Occipital lobe (tissue), 2 donors: ENCODE data around the gene FOXL1. TPM values are rescaled to one million over a fixed set of nuclear protein-coding genes. Genes with fewer than 3 reads are reported as not detected.

Experiments
- DNase-seq: peaks from one replicate; lab custom pipeline; 2025; lab: John Stamatoyannopoulos, UW
- total RNA-seq: library from RNA; depleted of rRNA; stranded (reverse); fragments of >200 nt; gene quantifications from one replicate; pipeline ENCODE4 v1.2.3, GENCODE V29; 2014

FOXL1 gene
- total RNA-seq, 1 donor from 2014 or later, result 0.47 TPM

DNA sequence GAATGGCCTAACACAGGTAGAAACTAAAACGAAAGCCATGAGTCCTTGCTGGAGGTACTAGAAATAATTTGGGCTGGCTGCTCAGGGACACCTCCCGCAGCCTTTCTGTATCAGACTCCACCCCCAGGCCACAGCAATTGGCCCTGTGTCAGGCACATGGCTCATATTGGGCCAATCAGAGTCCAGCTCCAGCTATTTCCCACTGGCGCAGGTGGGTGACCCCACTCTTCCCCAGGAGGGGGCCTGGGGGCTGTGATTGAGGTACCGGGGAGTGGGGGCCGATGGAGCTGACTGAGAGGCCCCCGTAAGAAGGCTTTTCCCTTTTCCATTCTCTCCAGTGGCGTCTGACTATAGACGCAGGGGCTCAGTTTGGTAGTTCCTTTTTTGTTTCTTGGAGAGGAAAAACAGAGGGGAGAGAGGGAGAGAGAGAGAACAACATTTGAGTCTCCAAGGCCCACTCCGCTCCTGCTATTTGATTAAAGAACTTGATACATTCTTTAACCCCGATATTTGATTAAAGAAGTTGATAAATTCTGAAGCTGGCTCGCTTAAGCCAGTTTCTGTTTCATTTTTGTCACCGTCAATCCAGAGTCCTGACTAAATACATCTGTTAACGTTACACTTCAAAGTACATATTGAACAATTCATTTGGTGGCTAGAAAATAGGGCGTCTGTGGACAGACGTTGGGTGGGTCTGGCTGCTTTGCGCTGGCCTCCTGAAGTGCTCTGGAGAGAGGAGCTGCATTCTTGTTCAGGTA is 26.3 kb downstream of the FOXL1 start:
- no peak for DNase-seq

DNA sequence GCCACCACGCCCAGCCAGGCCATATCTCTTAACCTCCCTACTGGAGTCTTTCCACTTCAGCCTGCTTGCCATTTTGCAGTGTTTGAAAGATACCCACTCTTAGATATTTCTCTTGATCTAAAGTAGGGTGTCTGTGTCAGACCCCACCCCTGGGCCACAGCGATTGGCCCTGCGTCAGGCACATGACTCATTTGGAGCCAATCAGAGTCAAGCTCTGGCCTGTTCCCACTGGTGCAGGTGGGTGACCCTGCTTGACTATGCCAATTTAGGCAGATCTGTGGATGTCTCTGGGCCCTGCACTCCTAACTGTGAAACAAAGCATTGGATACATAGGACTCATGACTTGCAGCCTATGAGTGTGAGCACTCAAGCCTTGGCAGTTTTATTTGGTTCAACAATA is 27.6 kb downstream of the FOXL1 start:
- DNase-seq, result no peak

DNA sequence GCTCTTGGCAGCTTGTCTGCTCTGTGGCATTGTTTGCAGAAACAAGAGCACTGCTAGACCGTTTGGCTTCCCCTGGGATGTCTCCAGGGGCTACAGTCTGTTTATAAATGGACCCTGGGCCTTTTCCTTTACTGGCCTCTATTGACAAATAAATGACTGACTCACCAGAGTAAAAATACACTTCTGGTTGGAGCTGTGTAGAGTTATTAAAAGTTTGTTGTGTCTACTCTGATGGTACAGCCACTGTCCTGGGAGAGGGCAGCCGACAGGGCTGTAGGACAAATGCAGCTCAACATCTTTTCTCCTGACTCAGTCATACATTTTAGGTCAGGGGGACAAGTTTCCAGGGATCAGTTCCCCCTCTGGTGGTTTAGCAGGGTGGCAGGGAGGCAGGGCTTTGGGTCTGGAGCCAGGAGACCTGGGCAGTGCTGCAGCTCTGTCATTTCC is 30.0 kb downstream of the FOXL1 start:
- DNase-seq, result no peak

DNA sequence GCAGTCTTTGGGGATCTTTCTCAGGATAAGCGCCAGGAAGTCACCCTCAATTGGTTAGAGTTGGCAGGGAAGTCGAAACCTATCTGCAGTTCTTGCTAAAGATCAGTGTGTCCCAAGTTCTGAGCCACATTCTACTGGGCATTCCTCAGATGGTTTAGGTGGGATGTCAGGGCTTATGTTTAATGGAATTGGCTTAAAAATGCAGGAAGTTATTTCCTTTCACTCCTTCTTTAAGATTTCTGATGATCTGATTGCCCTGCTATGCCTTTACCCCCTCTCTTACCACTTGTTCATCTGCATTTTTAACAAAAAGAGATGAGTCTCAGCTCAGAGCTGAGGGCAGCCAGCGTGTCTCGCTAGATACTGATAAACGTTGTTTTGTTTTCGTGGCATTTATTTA is 30.8 kb downstream of the FOXL1 start:
- no peak for DNase-seq

DNA sequence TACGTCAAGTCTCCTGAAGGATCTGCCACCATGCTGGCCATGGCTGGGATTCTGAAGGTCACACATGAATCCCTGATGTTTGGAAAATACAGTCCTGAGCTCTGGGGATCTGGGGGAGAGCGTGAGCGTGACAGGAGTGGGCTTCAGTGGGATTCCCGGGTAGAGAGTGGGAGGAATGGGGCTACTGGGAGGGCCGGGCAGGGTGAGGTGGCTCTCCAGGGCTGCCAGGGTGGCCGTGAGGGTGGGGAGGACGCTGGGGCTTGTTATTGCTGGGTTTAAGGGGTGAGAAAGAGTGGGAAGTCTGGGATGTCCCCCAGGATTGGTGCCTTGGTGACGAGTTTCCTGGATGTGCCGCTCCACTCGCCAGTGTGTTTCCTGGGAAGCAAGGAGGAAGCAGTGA is 31.3 kb downstream of the FOXL1 start:
- no peak for DNase-seq

DNA sequence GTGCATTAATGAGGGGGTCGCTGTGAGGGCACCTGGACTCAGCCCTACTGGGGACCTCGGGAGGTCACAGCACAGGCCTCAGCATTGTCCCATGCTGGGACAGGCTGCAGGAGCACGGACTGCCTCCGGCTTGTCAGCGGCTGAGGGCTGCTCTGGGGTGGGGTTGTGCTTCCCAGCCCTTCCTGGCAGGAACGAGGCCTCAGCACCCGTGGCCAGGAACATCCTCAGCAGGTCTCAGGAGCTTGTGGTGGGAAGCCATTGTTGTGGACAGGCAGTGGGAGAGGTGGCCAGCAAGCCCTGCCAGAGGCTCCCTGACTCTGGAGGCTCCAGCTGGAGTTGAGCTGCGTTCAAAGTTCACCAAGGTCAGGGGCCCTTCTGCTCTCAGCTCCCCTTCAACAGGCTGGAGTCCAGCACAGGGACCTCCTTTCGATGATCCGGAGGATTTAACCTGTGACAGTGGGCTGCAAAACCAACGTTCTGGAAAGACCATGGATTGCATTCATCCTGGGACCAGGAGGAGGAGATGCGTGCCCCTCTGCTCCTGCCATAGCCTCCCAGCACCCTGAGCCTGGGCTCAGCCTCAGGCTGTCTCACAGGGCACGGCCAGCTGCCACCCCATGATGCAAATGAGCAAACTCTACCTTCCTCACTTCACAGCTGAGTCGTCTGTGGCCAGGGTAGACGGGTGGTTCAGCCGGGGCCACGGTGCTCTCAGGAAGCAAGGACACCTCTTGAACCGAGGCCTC is 32.6 kb downstream of the FOXL1 start:
- no peak for DNase-seq

DNA sequence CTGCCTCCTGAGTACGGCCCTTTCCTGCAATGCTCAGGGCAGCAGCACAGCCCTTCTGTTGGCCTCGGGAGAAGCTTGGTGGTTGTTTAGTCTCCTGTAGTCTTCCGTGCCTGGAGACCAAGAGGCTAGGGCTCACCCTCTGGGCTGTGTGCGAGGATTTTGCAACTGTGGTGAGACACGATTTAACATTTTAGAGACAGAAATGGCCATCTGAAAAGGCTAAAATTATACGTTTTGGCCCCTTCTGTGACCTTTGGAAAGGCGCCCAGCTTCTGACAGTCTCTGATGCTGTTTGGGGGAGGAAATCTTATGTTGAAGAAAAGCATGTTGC is 33.1 kb downstream of the FOXL1 start:
- no peak for DNase-seq

DNA sequence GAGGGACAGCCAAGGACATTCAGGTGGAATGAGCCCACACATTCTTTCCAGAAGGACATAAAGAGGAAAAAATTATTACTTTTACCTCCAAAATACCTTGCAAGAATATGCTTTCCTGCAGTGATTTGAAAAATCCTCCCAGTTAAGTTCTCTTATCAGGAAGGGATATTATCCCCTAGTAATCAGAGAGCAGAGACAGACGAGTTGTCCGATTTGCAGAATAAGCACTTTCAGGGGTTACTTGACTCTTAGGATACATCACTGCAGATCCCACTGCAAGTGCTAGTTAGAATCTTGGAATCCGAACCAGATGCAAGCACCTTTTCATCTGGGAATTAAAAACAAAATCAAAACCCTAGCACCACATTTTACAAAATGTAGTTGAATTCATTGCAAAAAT is 33.6 kb downstream of the FOXL1 start:
- no peak for DNase-seq

DNA sequence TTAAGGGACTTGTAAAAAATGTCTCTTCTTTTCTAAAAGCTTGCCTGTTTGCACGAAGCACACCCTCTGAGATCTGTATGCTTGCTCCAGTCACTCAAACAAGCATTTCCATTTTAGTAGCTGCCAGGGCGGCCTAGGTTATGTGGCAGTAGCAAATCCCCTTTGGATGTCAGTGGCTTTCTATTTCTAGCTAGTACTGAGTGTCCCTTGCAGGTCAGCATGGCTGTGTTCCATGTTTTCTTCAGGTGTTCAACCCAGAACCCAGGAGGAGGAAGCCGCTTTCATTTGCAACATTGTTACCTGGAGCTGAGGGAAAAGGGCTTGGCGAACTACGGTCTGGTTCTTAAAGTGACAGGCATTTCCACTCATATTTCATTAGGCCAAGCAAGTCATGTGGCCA is 36.4 kb downstream of the FOXL1 start:
- no peak for DNase-seq

DNA sequence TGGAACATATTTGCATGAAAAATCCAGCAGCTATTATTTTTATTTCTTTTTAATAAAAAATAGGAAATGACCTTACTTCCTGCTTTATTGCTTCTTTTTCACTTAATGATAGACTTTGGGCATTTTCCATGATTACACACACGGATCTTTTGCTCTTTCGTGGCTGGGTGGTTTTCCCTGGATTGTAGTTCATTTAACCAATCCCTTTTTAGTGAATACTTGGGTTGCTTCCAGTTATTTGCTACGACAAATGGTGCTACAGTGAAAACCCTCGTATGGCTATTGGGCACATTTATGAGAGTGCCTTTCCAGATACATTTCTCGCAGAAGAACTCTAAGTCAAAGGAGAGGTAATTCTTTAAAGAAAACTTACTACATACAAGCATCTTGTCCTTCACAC is 38.6 kb downstream of the FOXL1 start:
- DNase-seq, result no peak

DNA sequence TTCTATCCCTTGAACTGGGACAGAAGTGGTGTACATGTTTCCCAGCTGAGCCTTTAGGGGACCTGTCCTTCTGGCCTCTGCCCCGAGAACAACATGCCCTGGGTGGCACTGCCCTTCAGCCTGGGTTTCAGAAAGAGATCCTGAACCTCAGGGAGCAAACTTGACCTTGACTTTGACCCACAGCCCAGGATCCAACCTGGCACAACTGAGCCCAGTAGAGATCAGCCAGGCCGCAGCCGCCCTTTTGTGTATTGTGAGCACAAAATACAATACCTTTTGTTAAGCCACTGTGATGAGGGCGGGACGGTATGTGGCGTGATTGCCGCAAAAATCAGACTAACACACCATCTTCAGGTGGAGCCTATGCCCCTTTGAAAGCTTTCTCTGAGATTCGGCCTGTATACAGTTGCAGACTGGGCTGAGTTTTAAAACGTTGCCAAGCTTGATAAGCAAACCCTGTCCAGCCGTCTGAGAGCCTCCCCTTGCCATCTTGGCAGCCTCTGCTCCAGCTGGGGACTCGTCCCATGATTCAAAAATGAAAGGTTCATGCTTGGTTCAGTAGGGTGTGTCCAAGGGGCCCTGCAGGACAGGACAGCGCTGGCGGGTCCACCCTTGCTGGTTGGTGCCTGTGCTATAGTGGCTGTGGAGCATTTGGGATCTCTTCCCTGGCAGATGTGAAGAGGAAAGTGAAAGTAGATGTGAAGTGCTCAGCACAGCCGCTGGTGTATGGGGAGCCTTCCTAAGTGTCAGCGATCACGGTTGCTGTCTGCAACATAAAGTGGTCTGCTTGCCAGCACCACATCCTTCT is 40.3 kb downstream of the FOXL1 start:
- DNase-seq, result no peak

DNA sequence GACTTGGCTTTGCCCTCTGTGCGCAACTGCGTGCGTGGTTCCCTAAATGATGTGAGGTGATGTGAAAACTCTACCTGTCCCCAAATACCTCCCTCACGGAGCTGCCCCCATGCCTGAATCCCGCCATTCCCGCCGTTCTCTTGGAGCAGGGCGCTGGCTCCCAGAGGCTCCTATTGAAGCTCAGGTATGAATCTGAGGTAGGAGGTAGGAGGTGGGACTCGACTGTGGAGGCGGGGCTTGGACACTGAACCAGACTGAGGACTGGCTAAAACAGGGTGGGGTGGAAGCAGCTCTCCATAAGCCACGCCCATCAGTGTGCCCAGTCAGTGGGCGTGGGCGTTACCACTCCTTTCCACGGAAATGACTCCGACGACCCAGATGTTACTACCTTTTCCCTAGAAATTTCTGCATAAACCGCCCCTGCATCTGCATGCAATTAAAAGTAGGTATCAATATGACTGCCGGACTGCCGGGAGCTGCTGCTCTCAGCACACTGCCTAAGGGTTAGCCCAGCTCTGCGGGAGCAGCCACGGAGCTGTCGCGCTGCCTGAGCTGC is 41.0 kb downstream of the FOXL1 start:
- no peak for DNase-seq

DNA sequence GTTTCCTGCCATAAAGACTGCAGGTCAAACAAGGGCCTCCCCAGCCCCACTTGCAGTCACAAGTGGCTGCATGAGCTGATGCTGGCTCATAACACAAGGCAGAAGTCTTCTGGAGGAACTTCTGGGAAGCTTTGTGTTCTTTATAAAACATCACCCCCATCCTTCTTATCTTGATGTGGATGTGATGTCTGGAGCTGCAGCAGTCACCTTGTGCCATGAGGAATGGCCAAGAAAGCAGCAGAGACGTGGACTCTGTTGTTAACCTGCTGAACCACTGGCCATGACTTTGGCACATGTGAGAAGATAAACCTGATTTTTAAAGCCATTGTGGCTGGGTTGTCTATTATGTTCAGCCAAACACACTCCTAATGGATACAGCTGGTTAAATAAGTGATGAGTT is 41.8 kb downstream of the FOXL1 start:
- no peak for DNase-seq

DNA sequence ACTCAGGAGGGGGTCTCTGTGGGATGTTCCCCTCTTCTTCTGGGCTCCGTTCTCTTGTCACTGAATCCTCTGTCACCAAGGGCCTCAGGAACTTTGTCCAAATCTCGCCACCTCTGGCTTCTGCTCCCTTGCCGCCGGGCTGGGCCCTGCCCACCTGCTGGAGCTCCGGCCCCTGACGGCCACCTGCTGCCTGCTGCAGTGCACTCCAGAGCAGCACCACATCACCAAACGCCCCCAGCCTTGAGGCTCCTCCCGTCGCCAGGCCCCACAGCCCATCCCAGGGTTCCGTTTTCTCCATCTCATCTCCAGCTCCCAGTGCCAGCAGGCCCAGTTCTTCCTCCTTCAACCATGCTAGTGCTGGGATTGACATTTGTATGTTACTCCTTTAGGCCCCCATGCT is 43.6 kb downstream of the FOXL1 start:
- DNase-seq, result no peak

DNA sequence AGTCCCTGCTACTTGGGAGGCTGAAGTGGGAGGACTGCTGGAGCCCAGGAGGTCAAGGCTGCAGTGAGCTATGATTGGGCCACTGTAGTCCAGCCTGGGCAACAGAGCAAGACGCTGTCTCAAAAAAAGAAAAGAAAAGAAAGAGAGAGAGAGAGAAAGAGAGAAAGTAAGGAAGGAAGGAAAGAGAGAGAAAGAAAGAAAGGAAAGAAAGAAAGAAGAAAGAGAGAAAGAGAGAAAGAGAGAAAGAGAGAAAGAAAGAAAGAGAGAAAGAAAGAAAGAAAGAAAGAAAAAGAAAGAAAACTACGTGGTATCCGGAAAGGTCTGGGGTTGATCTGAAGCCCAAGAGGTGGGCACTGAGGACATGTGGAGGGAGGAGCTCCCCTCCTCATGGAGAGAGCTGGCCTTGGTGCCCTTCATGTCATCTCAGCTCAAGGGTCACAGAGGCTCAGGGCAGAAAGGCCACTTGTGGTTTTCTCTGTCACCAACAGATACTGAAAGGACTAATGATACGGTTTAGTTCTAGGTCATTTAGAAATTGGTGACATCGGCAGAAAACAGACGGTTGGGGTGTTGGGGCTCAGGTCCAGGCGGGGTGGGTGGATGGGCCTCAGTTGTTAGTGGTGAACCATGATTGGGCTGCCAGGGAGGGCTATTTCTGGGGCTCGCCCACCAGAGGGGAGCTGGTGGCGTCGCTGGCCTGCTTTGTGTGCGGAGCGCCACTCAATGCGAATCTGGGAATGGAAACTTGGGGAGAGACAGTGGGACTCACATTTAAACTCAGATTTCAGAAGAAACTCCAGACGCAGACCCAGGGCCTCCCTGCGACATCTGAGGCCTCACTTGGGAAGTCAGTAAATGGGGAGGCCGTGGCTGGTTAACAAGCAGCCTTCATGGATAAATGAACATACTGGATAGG is 44.6 kb downstream of the FOXL1 start:
- DNase-seq, result no peak

DNA sequence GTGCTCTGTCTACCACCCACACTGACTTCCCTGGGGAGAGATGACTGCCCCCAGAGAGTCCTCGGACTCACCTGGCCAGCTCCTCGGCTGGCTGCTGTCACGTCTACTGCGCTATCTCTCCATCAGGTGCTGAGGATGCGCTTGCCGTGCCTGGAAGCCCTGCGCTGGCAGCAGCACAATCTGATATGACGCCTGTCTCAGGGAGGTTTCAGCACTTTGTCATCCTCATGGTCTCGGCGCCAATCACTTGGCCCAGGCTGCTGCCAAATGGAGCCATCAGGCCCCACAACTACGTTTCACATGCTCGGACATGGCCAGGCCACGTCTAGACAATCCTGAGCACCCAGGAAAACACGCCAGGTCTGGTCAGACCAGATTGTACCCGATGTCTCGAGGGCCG is 46.7 kb downstream of the FOXL1 start:
- DNase-seq, result no peak

DNA sequence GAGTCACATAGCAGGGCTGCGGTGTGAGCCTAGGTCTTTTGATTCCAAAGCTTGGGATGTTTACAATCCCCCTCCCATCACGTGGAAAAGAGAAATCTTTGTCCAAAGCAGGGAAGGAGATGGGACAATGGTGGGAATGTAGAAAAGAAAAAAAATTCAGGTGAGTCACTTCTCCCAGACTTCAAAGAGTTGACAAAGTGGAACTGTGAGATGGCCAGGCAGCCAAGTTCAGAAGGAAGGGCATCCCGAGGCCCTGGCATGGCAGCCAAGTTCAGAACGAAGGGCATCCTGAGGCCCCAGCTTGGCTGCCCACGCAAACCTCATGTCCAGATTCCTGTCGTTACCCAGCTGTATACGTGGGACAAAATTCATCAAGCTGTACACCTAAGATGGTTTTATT is 47.5 kb downstream of the FOXL1 start:
- DNase-seq, result no peak

DNA sequence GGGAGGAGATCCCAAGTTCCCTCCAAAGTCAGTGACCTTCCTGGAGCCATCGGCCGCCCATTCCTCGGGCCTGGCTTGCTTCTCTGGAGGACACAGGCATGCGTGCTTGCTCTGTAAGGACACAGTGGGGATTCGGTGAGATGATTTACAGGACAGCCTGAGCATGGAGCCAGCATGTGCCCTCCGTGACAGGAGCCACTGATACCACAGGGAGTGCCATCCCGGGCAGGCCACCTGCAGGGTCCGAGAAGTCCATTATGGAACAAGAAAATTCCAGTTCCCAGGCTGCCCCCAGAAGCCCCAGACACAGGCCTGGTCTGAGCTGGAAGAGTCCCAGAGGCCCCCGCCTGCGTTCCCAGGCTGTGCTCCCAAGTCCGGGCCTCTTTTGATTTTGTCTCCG is 47.9 kb downstream of the FOXL1 start:
- DNase-seq, result no peak

DNA sequence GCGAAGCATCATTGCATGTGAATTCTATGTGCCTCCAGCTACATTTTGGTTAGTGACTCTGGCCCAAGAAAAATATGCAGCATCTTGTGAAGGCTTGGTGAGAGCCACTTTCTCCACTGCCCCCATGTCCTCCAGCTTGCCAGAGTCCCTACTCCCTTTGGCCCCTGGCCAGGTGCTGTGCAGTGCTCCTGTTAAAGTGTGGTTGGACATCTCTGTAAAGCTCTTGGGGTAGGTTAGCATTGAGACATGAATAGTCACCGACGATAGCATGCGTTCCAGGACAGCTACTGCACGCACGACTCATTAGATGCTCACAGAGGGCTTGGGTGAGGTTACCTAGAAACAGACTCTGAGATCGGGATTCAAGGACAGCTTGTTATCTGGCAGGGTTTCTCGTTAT is 48.6 kb downstream of the FOXL1 start:
- DNase-seq, result no peak

DNA sequence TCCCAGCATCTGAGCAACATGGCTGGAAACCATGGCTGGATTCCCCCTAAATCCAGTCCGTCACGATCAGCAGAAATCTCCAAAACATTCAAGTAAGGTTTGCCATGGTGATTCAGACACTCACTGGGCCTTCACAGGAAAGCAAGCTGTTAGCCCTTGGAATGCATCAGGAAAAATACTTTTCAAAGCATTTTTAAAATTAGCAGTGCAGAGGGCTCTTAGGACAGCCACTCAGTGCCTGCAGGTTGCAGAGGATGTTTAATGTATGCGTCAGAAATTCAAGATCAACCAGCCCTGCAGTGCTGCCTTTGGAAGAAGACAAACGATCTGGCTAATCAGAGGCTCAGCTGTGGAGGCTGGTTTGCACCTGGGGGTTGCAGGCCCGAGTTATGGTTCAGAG is 50.3 kb downstream of the FOXL1 start:
- DNase-seq, result no peak

DNA sequence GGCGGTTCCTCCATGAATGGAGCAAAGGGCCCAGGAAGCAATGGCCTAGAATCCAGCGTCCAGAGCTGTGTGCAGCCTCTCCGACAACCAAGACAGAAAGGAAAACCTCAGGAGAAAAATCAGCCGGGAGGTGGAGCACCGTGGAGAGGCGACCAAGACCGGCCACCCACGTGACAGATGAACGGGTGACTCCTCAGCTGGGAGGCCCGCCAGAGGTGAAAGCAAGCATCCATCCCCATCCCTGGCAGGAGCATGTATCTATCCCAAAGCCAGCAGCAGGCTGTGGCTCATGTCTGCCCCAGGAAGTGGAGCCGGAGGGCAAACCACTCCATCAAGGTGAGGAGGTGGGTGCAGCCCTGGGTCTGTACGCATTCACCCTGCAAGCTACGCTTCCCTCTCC is 52.1 kb downstream of the FOXL1 start:
- no peak for DNase-seq
